HG03159 (cell line): ENCODE results near the gene MAGI2.
"Not testable (repeated sequence)": the region's sequence is repeated elsewhere in the genome, so short reads cannot be mapped to it uniquely, and the experiment has no call there.

ENCODE experiments used
- ATAC-seq: cut with Tn5 transposase; IDR thresholded peaks from one replicate; pipeline ENCODE4 v1.9.1; 2021; ENCODE audit warnings: mild to moderate bottlenecking, moderate library complexity; ENCODE audit not compliant: unreplicated experiment

The MAGI2 gene

DNA sequence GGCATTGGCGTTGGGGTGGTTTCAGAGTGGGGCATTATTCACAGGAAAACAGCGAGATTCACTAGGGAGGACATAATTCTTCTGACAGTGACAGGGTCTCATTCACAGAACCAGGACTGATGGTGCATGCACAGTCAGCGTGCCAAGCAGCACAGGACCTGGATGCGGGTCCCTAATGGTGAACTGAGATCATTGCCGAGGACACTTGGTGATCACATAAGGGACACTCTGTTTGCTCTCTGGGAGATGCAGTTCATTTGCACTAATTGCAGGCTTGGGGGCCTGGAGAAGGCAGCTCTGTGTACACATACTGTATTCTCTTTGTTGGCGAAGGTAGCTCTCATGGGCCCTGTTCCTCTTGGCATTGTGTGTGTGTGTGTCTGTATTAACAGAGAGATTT, 938.8 kb downstream of the MAGI2 start:
- no peak for ATAC-seq

DNA sequence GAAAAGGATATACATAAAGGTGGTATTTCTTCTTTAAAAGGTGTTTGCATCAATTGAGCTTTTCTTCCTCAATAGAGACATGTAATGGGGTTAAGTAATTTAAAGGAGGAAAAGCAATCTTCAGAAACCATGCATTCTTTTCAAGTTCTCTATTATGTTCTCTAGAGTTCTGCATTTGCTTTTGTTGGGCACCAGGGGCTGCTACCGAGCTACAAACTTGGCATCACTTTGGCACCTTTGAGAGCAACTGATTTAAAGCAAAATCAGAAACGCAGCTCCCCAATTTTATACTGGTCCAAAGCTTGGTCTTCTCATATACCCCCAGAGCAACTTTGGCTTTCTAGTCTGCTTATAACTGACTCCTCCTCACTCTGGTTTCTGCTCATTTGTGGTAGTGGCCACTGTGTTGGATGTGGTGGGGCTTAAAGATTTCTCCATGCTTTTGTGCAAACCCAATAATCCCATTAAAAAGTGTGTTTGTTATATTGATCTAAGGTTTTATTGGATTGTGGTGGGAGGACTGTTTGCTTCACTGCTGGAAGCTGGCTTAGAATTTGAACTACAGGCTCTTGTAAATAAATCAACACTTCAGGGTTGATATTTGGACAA, 942.8 kb downstream of the MAGI2 start:
- peak; percentile 85 for ATAC-seq

- not testable (repeated sequence) for ATAC-seq
Observed at GRCh38 chr7:78503301-78503700, 950.2 kb downstream of the MAGI2 start.

- no peak for ATAC-seq
Observed at GRCh38 chr7:78501064-78501463, 952.4 kb downstream of the MAGI2 start.

GRCh38 chr7:78499971-78500370, 953.5 kb downstream of the MAGI2 start:
- no peak for ATAC-seq

GRCh38 chr7:78499283-78499682, 954.2 kb downstream of the MAGI2 start:
- ATAC-seq = no peak

DNA sequence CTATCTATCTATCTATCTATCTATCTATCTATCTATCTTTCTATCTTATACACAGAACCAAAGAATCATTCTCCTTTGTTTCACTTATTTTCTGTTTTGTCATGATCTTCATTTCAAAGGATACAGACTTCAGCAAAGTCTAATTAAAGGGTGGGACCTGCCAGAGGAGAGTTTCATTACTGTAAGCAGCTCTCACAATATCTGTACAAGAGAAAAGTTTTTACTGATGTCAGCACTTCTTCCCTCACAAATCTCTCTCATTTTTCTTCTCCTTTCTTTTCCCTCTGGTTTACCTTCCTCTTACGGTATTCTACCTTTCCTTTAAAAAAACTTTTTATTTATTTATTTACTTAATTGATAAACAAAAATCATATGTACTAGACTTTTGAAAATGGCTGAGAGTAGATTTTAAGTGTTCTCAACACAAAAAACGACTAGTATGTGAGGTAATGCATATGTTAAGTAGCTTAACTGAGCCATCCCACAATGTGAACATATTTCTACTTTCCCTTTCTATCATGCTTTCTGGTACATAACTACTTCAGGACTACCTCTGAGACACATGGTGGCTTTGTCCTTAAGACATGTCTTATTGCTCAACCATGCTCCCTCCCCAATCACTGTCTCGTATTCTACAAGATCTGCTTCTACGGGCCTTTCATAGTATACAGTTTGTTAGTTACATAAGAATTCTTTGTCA, 955.6 kb downstream of the MAGI2 start:
- no peak for ATAC-seq

DNA sequence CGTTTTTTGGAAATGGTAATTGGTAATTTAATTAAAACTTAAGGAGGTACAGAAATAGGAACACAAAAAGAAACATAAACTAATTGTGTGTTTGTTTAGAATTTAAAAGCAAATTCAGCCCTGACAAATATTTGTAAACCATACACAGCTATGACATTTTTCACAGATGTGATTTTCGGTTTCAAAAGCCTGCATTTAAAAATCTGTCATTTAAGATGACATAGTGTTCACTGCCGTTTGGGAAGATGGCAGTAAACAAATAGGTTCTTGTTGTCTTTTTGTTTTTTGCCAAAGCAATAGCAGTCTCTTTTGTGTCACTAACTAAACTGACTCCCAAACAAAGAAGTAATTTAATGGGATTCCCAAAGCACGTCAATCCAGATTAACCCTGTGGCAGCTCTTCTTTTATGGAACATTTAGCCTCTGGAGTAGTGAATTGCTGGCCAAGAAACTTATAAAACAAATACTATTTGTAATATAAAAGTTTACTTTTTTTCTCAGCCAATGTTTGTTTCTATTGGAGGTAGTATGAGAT, 957.3 kb downstream of the MAGI2 start:
- no peak for ATAC-seq

DNA sequence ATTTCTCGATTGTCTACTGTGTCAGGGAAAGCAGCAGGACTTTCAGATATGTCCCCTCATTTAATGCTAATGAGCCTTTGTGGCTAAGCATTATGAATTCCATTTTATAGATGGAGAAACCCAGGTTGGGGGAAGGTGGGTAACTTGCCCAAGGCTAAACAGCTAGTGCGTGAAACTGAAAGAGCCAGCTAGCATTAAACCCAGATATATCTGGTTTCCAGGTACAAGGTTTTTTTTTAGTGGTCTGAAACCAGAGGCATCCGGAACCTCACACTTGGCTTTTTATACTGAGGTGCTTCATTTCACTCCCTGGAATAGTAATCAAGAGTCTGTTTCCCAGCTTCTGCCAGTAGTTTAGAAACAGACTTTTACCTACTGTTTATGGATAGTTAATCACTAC, 960.1 kb downstream of the MAGI2 start:
- no peak for ATAC-seq

DNA sequence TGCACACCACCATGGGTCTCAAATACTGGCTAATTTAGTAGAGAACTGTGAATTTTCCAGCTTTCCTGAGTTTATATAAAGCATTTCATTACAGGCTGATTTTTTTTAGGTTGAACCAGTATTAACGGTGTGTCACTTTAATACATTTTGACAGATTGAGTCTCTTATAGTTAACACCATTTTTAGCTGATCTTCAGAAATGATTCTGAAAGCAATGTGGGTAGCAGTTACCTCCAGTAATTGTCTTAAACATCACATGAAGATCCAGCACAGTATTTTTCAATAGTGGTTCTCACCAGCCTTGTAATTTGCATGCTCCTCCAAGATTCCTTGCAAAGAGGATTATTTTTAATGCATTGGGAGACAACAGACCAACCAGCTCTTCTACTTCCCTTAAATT, 961.3 kb downstream of the MAGI2 start:
- ATAC-seq = no peak

DNA sequence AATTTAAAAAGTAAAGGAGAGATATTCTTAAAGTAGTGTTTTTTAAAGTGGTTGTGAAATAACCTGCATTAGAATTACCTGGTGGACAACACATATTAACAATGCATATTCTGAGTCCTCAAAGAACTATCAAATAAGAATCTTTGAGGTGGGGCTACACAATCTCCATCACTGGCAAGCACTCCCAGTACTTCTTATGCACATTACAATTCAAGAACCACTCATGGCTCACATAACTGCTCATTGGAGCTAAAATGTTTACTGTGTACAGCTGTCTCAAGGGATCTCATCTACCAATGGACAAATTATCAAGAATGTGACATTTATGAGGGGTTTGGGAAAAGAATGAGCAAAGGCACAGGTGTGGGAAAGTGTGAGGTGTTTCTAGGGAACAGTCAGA, 962.9 kb downstream of the MAGI2 start:
- no peak for ATAC-seq

GRCh38 chr7:78489476-78490240, 963.8 kb downstream of the MAGI2 start:
- no peak for ATAC-seq

DNA sequence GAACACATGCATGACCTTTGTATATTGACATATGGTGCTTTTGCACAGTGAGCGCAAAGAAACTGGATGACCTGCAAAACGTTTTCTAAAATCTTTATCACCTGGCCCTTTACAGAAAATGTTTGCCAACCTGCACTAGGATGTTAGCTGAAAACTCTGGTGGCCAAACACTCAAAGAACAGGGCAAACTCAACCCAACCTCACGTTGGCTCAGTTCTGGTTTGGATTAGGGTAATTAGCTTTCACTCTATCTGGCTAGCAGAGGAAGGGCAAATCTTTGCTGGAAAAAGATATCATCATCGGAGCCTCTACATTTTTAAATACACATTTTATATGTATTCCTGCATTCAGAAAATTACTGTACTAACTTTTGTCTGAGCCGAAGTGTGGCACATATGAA, 966.0 kb downstream of the MAGI2 start:
- no peak for ATAC-seq

- no peak for ATAC-seq
Observed at GRCh38 chr7:78479348-78479747, 974.1 kb downstream of the MAGI2 start.

DNA sequence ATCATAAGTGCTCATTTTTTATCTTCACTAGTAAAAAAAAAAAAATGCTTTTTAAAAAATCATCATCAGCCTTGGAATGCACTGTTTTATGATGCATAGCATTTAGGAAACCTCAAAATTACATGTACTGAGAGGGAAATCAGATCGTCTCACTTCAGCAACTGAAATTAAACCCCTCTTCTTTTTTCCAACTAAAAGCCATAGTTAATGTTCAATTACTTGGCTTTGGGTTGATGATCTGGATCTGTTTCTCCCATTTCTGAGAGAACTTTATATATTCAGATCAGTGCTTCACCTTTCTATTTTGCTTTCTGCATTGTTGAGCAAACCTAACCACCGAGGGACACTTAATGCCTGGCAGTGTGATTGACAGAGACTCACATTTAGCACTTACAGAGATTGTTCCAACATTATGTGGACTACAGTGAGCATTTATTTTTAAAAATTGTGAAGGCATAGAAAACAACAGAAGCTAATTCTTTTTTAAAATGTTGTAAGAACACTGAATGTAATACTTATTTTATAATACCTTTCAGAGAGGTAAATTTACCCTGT, 976.5 kb downstream of the MAGI2 start:
- ATAC-seq = no peak

GRCh38 chr7:78473571-78474301, 979.7 kb downstream of the MAGI2 start:
- ATAC-seq = no peak

DNA sequence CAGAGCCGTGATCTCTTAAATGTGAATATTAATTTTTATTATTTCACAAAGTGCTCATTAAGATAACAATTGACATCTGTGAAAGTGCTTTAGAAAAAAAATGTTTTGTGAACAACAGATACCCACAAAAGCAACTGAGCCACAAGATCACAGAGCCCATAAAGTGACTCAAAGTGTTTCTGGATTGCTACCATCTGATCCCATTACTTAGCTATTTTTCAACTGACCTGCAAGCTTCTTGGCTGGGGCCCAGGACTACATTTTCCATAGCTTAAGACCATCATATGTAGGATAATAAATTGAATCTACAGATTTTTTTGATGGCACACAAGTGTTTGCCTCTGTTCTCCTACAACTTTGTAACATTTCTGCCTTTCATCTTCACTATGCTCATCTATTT, 980.4 kb downstream of the MAGI2 start:
- no peak for ATAC-seq

- ATAC-seq = no peak
Observed at GRCh38 chr7:78472519-78472918, 980.9 kb downstream of the MAGI2 start.

DNA sequence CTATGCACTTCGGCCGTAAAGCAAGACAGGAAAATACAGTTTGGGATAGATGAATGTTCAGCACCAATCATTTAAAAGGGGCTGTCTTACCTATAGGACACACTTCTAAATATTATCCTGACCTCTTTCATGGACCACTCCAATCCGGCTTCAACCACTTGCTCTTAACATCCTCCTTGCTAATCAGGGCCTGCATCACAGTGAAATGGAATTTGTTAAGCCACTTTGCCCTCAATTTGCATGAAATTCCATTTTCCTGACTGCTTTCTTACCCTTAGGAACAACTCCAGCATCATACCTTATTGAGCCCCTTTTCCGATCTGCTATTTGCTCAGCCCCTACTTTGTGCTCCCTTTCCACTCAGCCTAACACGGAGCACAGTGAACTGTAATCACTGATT, 987.6 kb downstream of the MAGI2 start:
- no peak for ATAC-seq

DNA sequence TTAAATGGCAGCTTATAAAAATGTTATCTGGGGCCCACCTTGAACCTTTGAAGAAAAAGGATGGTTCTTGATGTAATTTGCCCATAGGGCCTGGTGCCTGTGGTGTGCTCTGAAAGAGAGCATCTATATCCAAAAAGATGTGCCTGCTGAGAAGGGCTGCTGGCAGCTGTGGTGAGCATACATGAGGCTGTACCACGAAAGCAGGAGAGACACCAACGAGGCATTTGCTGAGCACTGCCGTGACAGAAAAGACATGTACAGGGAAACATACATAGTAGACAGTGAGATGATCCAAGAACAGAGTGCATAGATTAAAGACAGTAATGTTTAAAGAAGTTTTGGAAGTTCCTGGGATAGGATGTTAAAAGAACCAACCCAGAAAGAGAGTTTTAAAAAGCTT, 990.4 kb downstream of the MAGI2 start:
- no peak for ATAC-seq

DNA sequence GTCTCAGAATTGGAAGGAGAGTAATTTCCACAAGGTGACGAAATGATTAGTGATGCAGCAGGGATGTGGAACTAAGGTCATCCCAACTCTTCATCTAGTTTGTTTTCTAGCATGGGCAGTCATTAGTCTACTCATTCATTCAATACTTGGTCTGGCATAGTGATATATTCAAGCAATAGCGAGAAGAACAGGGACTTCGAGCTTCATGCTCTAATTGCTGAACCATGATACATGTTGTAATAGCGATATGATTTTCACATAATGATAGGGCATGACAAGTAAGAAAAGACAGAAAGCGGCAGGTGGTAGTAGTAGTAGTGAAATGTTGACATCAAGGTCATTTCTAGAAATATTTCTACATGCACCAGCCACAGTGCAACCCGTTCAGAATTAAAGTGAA, 1002.8 kb downstream of the MAGI2 start:
- ATAC-seq = no peak
